Thyroid gland (tissue), 4 donors: Measurements from ENCODE around the gene CD302. TPM values are rescaled to one million over a fixed set of nuclear protein-coding genes. Genes with fewer than 3 reads are reported as not detected.

Experiments used
- DNase-seq, 2 donors: peaks; one replicate each; pipeline ENCODE4 v3.0.0-alpha.2; 2019
- H3K27ac ChIP-seq, 3 donors: fragments of 200-600 bp; sonication (generic); 1 replicate in 2 of 3; 2 replicates in 1 of 3; pipeline ENCODE4 v1.5.1; 2016 to 2019; ENCODE audit warnings: mild to moderate bottlenecking in 1 of 3, moderate library complexity in 1 of 3
- H3K27me3 ChIP-seq: fragments of 200-600 bp; sonication (generic); one replicate; pipeline ENCODE4 v1.5.1; 2019
- H3K36me3 ChIP-seq, 2 donors: fragments of 200-600 bp; sonication (generic); one replicate each; pipeline ENCODE4 v1.5.1; 2016 to 2019
- H3K4me1 ChIP-seq, 2 donors: fragments of 200-600 bp; sonication (generic); one replicate each; pipeline ENCODE4 v1.5.1; 2017 to 2019
- H3K4me3 ChIP-seq, 3 donors: fragments of 200-600 bp; sonication (generic); replicated peaks in 1 of 3; 1 replicate in 2 of 3; 2 replicates in 1 of 3; pipeline ENCODE4 v1.5.1; 2016; ENCODE audit warnings: mild to moderate bottlenecking in 1 of 3
- H3K9me3 ChIP-seq: fragments of 200-600 bp; sonication (generic); one replicate; pipeline ENCODE4 v1.5.1; 2017
- POLR2A ChIP-seq, 2 donors: fragments of 450-650 bp; IDR thresholded peaks; one replicate each; pipeline ENCODE4 v1.6.1; 2017; ENCODE audit warnings: antibody characterized with exemption in 2 of 2, mild to moderate bottlenecking in 2 of 2, moderate library complexity in 1 of 2
- WGBS, 2 donors: methylation state at CpG; one replicate each; pipeline ENCODE4 v1.1.5; 2017; 5-methylcytosine and 5-hydroxymethylcytosine counted together
- intact Hi-C: fragments of 100-400 bp; cut with DNase I; formaldehyde crosslinking; loops from one replicate; pipeline ENCODE4 v1.15.1; 2023
- total RNA-seq, 4 donors: library from RNA; depleted of rRNA; stranded (reverse); fragments of >200 nt; gene quantifications; one replicate each; pipeline ENCODE4 v1.2.3, GENCODE V29; 2016
- TF ChIP-seq, protein P1 (sequence below), 6 experiments: fragments of 200-600 bp in 3 of 6; fragments of 450-650 bp in 3 of 6; sonication (generic) in 3 of 6; IDR thresholded peaks; one replicate each; pipeline ENCODE4 v1.5.1; 2016 to 2019; ENCODE audit warnings: antibody characterized with exemption in 6 of 6, mild to moderate bottlenecking in 2 of 6, inconsistent platforms in 1 of 6, moderate library complexity in 1 of 6

CD302 gene
- total RNA-seq, 4 donors from 2014 or later: 64.4 to 122 (median 77.6) TPM

DNA sequence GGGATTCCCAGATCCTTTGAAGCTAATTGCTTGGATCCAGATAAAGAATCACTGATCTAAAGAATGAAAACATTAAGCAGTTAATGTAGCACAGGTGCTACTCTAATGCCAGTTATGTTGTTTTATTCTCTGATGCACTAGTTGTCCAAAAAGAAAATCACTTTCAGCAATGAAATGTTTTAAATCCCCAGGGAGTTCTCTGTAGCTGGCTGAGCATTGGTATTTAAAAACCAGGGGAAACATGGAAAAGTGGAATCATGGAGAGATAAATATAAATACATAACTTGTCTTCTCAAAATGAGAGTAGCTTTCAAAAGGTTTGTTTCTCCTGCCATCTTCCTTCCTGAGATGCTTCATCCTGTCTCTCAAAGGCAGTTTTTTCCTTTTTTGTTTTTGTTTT lies 37.7 kb downstream of the CD302 start:
- Histone ChIP-seq H3K27ac (peak overlapping the region in 2 of 3 donors; percentile 54 to 60), H3K36me3 (no peaks in the 10 kb centered on the region), H3K4me3 (no peak overlapping the region), H3K27me3 (no peaks in the 10 kb centered on the region), H3K4me1 (peaks cover 13 to 49% of the 10 kb centered on the region in 2 donors), H3K9me3 (no peaks in the 10 kb centered on the region)
- TF ChIP-seq POLR2A (IDR thresholded peaks at IDR 0.05): no peak
- TF ChIP-seq, protein P1, sequence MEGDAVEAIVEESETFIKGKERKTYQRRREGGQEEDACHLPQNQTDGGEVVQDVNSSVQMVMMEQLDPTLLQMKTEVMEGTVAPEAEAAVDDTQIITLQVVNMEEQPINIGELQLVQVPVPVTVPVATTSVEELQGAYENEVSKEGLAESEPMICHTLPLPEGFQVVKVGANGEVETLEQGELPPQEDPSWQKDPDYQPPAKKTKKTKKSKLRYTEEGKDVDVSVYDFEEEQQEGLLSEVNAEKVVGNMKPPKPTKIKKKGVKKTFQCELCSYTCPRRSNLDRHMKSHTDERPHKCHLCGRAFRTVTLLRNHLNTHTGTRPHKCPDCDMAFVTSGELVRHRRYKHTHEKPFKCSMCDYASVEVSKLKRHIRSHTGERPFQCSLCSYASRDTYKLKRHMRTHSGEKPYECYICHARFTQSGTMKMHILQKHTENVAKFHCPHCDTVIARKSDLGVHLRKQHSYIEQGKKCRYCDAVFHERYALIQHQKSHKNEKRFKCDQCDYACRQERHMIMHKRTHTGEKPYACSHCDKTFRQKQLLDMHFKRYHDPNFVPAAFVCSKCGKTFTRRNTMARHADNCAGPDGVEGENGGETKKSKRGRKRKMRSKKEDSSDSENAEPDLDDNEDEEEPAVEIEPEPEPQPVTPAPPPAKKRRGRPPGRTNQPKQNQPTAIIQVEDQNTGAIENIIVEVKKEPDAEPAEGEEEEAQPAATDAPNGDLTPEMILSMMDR (IDR thresholded peaks at IDR 0.05): no peak
- intact Hi-C loops: no loop called here
- no peak for DNase-seq

DNA sequence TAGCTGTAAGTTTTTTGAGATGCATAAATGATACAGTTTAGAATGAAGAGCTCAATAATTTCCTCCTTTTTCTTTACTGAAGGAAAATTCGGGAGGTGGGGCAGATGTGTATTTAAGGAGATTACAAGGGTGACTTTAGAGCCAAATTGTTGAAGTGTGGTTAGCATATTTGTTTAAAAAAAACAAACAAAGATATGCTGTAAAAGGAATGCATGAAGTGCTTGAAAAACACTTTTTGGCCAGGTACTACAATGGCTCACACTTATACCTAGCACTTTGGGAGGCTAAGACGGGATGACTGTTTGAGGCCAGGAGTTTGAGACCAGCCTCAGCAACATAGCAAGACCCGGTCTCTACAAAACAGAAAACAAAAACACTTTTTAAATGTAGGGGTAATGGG lies 38.4 kb downstream of the CD302 start:
- WGBS, 2 donors: 48 to 54% methylated on average over 3 of the region's 3 CpGs
- no peak for TF ChIP-seq POLR2A (IDR thresholded peaks at IDR 0.05)
- TF ChIP-seq, protein P1 (IDR thresholded peaks at IDR 0.05): no peak
- no peak for DNase-seq
- Histone ChIP-seq H3K36me3 (no peaks in the 10 kb centered on the region), H3K4me3 (no peak overlapping the region), H3K27me3 (no peaks in the 10 kb centered on the region), H3K27ac (peak overlapping the region; percentile 53 to 60 (median 54)), H3K9me3 (no peaks in the 10 kb centered on the region), H3K4me1 (peaks cover 13 to 44% of the 10 kb centered on the region in 2 donors)
- intact Hi-C loops: no loop called here

DNA sequence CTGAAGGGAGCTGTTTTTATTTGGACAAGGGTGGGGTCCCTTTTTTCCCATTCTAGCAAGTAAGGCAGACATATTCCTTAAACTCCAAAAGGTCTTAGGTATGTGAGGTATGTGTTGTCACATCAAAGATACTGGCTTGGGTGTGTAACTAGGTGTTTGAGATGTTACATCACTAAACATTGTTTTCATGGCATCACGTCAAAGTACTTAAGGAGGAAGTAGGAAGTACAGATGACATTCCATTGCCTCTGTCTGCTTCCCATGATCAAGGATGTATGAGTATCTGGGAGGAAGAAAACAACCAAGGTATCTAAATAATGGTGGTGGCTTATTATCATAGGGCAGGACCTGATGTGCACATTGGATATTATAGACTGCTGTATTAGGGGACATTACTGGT lies 39.3 kb downstream of the CD302 start:
- DNase-seq: no peak
- no peaks in the 10 kb centered on the region for H3K36me3 ChIP-seq
- no peak overlapping the region for H3K4me3 ChIP-seq
- 45 to 56% methylated on average over 1 of the region's 1 CpG for WGBS, 2 donors
- no peak for TF ChIP-seq POLR2A (IDR thresholded peaks at IDR 0.05)
- TF ChIP-seq, protein P1 (IDR thresholded peaks at IDR 0.05): no peak
- H3K27me3 ChIP-seq: no peaks in the 10 kb centered on the region
- H3K27ac ChIP-seq: peak overlapping the region; percentile 22 to 60 (median 54)
- no peaks in the 10 kb centered on the region for H3K9me3 ChIP-seq
- H3K4me1 ChIP-seq: peaks cover 13 to 41% of the 10 kb centered on the region in 2 donors
- intact Hi-C loops: no loop called here

DNA sequence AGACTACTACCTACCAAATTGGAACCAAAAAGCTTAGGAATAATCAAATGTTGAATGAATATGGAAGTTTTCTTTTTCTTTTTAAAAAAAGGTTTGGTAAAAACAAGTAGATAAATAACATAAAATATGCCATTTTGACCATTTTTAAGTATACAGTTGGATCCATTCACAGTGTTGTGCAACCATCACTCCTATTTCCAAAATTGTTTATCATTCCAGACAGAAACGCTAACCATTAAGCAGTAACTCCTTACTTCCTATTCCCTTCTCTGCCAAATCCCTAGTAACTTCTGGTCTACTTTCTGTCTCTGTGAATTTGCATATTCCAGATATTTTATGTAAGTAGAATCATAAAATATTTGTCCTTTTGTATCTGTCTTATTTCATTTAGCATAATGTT lies 39.8 kb downstream of the CD302 start:
- H3K4me1 ChIP-seq: peaks cover 13 to 41% of the 10 kb centered on the region in 2 donors
- no peaks in the 10 kb centered on the region for H3K27me3 ChIP-seq
- peak overlapping the region in 2 of 3 donors; percentile 22 to 60 for H3K27ac ChIP-seq
- H3K36me3 ChIP-seq: no peaks in the 10 kb centered on the region
- WGBS, 2 donors: 67 to 80% methylated on average over 1 of the region's 1 CpG
- no peaks in the 10 kb centered on the region for H3K9me3 ChIP-seq
- no peak overlapping the region for H3K4me3 ChIP-seq
- no peak for DNase-seq
- intact Hi-C loops: no loop called here
- no peak for TF ChIP-seq POLR2A (IDR thresholded peaks at IDR 0.05)
- TF ChIP-seq, protein P1 (IDR thresholded peaks at IDR 0.05): no peak

DNA sequence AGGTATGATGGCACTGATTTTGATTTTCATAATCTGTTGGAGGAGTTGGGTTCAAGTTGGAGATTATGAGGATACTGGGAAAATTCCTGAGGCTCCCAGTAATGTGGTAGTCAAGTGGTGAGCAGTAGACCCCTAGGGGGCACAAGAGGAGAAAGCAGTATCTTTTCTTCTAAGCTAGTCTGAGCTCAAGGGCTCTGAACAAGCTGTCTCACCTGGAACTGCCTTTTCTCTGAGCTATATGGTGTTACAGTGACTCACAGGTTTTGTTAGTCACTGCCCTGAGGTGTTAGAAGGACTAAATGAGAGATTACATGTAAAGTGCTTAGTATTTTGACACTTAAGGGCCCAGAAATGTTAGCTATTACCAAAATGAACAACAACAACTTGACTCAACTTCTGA lies 42.2 kb downstream of the CD302 start:
- DNase-seq: no peak
- Histone ChIP-seq H3K27me3 (no peaks in the 10 kb centered on the region), H3K9me3 (no peaks in the 10 kb centered on the region), H3K4me3 (no peak overlapping the region), H3K27ac (no peak overlapping the region), H3K36me3 (peaks cover 0 to 4% of the 10 kb centered on the region in 2 donors), H3K4me1 (peaks cover 6 to 33% of the 10 kb centered on the region in 2 donors)
- no peak for TF ChIP-seq POLR2A (IDR thresholded peaks at IDR 0.05)
- TF ChIP-seq, protein P1 (IDR thresholded peaks at IDR 0.05): peak in 1 of 6 experiments; percentile 10
- intact Hi-C loops: no loop called here
